Measurements from ENCODE around the gene FGF3.

Gene FGF3

DNA sequence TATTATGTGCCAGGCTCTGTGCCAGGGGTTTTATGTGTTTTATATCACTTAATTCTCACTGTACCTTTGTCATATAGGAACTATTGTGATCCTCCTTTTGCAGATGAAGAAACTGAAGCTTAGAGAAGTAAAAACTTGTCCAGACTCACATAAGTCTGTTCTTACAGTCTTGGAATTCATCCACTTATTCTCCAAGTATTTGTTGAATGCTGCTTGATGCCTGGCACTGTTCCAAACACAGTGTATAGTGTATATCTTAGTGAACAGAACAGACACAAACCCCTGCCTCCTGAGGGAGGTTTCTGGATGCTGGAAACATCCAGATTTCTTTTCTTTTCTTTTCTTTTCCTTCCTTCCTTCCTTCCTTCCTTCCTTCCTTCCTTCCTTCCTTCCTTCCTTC, 29.0 kb upstream of the FGF3 start:
- no peak overlapping the region for H3K4me3 ChIP-seq
- no peak overlapping the region for H3K27ac ChIP-seq

DNA sequence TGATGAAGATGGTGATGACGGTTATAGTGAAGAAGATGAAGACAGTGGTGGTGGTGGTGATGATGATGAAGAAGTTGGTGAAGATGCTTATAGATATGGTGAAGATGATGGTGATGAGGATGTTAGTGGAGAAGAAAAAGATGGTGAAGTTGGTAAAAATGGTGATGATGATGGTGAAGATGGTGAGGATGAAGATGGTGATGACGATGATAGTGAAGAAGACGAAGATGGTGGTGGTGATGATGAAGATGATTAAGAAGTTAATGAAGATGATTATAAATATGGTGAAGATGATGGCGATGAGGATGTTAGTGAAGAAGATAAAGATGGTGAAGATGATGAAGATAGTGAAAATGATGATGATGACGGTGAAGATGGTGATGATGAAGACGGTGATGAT, 25.2 kb upstream of the FGF3 start:
- Histone ChIP-seq H3K4me3 (no peak overlapping the region), H3K27ac (no peak overlapping the region)

DNA sequence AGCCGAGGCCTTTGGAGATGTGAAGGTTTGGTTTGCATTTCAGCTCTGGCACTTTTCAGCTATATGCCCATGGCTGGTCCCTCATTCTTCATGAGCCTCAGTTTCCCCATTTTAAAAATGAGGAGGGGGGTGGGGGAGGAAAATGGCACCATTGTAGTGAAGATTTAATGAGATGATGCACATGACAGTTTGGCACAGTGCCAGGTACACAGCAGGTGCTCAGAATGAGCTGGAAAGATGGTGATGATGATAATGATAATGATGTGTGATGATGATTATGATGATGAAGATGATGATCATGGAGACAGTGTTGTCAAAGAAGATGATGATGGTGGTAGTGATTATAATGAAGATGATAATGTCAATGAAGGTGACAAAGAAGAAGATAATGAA, 24.3 kb upstream of the FGF3 start:
- Histone ChIP-seq H3K27ac (no peak overlapping the region), H3K4me3 (no peak overlapping the region)

DNA sequence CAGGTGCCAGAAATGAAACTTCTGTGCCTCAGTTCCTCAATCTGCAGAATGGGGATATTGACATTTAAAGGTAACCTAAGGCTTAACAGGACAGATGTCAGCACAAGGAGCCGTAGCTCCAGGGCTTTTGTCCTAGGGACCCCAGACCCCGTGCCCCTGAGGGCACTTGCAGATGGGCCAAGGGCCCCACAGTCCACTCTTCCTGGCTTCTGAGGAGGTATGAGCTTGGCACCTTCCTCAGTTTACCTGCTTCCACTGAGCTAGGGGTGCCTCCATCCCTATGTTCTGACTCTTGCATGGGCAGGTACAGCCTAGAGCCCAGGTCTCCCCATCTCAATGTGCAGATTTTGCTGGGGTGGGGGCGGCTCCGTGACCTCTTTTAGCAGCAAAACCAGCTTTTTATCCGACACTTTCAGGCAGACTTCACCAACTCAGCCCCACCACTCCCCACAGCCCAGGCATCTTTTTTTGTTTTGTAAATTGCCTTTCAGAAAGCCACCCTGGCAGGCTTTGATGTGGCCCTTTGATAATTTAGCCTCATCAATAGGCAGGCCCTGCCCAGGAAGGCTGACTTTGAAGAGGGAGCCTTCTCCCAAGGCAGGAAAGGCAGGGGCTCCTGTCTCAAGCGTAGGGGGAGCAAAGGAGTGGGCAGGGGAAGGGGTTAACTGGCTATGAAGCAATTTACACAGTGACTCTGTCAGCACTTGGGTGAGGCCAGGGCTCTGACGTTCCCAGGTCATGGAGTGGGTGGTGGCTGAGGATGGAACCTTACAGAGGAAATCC, 23.7 kb upstream of the FGF3 start:
- Histone ChIP-seq H3K27ac (no peak overlapping the region), H3K4me3 (no peak overlapping the region)

DNA sequence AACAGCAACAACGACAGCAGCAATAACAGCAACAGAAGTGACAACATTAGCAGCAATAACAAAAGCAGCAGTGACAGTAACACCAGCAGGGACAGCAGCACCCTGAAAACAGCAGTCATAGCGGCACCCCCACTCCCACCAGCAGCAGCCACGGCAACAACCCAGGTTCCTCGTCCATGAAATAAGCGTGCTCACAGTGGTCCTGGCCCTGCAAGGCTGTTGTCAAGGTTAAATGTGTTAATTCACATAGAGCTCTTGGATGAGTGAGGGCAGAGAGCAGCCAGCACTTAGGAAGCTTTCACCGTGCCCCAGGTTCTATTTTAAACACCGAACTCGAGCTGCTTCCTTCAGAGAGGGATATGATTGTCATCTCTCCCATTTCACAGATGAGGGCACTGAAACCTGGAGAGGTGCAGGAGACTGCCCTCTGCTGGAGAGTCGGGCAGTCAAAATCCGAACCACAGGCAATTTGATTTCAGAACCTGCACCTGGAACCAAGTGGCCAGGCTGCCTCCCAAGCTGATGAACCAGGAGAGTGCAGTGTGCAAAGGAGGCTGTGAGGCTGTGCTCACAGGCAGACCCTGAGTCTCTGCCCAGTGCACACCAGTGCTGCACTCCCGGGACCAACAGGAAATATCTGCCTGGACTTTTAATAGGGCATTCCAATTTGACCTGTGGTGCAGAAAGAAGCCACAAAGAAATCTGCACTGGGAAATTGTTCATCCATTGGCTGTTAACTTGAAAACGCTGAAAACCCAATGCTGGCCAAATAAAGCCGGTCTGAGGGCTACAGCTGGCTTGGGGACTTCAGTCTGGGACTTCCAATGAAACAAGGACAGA, 22.9 kb upstream of the FGF3 start:
- H3K27ac ChIP-seq, result no peak overlapping the region
- no peak overlapping the region for H3K4me3 ChIP-seq

GRCh38 chr11:69841170-69841858, 22.1 kb upstream of the FGF3 start:
- H3K27ac ChIP-seq, result no peak overlapping the region
- no peak overlapping the region for H3K4me3 ChIP-seq

GRCh38 chr11:69840371-69841169, 21.4 kb upstream of the FGF3 start:
- no peak overlapping the region for H3K27ac ChIP-seq
- H3K4me3 ChIP-seq, result no peak overlapping the region

- H3K4me3 ChIP-seq, result no peak overlapping the region
- H3K27ac ChIP-seq, result no peak overlapping the region
Observed at GRCh38 chr11:69839516-69839915, 20.3 kb upstream of the FGF3 start.

GRCh38 chr11:69837791-69838190, 18.6 kb upstream of the FGF3 start:
- Histone ChIP-seq H3K27ac (no peak overlapping the region), H3K4me3 (no peak overlapping the region)

GRCh38 chr11:69836401-69836800, 17.2 kb upstream of the FGF3 start:
- no peak overlapping the region for H3K27ac ChIP-seq
- no peak overlapping the region for H3K4me3 ChIP-seq

DNA sequence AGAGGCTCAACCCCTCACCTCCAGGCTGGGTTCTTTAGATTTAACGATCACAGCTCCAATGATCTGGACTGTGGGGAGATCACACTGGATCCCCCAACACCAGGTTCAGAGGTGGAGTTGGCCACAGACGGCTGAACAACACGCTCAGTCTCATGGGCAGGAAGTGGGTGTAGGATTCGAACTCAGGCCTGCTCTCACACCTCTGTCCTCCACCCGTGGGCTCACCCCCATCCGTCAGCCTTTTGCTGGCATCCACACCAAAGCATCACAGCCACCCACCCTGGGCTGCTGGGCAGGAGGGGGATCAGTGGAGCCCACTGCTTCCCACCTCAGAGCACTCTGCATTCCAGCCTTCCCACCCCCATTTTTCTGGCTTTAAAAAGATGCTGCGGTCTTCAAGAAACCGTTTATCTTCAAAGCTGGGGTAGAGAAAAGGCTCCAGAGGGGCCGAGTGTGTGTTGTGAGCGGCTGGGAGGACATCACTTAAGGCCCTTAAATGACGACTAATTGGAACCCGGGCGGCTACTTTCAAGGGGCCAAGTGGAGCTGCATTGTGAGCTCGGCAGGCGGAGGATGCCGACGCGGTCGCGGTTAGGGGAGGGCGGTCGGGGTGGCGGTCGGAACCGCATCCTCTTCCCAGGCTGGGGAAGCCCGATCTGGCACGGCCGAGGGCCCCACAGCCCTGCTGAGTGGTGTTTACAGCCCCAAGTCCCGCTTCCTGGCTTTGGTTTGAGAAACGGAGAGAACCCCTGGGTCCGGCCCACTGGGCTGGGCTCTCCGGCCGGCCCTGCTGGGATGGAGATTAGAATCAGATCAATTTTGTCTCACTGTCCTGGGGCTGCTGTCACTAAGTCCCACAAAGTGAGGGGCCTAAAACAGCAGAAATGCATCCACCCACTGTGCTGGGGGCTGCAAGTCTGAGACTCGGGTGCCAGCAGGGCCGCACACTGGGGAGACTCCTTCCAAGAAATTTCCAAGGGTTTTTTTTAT, 15.9 kb upstream of the FGF3 start:
- no peak overlapping the region for H3K4me3 ChIP-seq
- H3K27ac ChIP-seq, result no peak overlapping the region

- Histone ChIP-seq H3K27ac (no peak overlapping the region), H3K4me3 (no peak overlapping the region)
Observed at GRCh38 chr11:69834251-69834650, 15.0 kb upstream of the FGF3 start.

DNA sequence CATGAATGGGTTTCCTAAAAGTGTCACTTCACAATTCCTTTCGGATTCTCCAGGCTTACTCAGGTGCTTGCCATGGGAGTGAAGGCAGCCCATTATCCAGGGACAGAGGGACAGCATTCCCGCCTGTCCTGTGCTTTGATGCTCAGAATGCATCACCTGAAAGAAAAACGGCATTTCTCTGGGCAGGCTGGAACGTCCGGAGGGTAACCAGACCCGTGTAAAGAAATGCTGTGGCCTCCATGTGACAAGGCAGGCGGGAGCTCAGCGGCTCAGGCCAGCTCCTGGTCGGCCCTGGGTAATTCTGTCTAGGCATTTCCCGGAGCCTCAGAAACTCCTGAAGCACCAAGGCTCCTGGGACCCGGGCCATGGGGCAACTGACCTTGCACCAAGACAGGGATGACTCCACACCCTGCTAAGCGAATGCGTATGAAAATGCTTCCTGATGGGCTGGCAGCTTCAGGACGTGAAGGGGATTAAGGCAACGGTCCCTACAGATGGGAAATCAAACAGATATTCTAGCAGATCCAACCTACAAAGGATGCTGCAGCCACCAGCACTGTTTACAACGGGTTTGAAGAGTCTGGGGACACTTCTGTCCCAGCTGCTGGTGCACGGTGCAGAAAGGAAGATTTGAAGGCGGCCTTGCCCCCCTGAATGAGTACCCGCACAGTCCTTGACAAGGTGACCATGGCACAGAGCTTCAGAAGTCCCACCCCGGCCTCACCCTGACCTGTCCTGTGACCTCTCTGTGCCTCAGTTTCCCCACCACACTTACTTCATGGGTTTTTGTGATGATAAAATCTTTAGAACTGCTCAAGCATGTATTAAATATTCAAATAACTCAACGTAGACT, 13.6 kb upstream of the FGF3 start:
- H3K27ac ChIP-seq, result no peak overlapping the region
- no peak overlapping the region for H3K4me3 ChIP-seq

GRCh38 chr11:69831985-69832384, 12.8 kb upstream of the FGF3 start:
- no peak overlapping the region for H3K4me3 ChIP-seq
- H3K27ac ChIP-seq, result no peak overlapping the region

DNA sequence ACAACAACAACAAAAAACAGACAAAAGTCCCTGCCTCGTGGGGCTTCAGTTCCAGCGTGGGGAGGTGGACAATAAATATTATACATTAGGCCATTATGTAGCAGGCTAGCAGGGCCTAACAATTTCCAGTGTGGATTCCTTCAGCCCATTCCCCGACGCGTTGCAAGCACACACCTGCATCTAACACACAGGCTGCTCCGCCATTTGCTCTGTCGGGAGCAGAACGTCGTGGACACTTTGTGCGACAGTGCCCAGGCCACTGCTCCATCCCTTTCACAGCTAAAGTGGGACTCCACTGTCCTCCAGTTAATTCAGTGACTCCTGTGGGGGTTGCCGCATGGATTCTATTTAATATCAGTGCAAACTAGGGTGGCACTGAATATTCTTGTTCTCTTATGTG, 10.9 kb upstream of the FGF3 start:
- Histone ChIP-seq H3K4me3 (no peak overlapping the region), H3K27ac (no peak overlapping the region)

DNA sequence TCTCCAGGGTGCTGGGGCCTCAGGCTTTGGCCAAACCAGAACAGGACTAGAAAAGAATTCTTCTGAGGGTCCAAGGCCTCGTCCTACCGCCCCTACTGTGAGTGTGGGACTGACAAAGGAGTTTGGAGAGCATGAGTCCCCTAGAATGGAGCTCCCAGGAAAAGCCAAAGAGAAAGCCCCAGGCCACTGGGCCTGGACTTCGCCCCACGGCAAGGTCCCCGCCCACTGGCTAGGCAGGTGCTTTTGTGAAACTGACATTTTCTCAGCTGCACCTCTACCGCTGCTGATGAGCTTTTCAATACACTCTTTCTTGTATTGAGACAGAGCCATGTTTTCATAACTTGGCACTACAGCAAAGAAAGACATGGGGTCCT, 9.7 kb upstream of the FGF3 start:
- no peak overlapping the region for H3K27ac ChIP-seq
- H3K4me3 ChIP-seq, result no peak overlapping the region

DNA sequence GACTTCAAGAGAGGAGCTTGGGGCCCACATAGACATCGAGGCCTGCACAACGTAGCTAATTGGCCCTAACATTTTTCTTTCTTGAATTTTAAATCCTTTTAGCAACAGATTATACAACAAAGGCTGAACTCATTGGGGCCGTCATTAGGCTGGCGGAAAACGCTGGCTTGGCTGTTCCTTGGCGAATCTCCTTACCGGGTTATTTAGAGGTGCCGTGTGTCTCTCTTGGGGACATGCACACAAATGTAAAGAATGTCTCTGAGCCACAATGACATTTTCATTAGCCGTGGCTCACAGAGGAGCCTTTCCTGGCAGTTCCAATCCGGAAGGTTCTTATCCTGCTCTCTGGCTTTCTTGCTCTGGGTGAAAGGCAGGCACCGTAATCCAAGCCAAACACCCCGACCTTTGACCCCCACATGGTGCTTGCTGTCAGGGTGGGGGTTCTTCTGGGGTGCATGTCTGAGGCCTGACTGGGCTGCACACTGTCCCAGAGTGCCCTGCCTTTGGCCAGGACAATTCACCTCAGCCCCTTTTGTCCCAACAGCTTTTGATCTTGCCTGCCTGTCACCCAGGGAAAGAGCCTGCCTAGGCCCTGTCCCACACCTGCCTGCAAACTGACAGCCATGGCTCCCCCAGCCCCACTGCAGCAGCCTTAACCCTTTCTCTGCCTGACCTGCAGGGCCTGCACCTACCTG, 9.2 kb upstream of the FGF3 start:
- Histone ChIP-seq H3K27ac (no peak overlapping the region), H3K4me3 (no peak overlapping the region)
